Immature natural killer cell (primary cell): ENCODE results near the gene MAML2. TPM values are rescaled to one million over a fixed set of nuclear protein-coding genes. Genes with fewer than 3 reads are reported as not detected.

ENCODE experiments used
- DNase-seq, 3 donors: peaks; one replicate each; pipeline ENCODE4 v3.0.0; 2022; ENCODE audit warnings: mixed read lengths in 1 of 3
- H3K27ac Mint-ChIP-seq, 6 donors: one replicate each; pipeline ENCODE4 v1.8.0; 2020; ENCODE audit warnings: mixed read lengths in 6 of 6, mild to moderate bottlenecking in 5 of 6, inconsistent platforms in 4 of 6, moderate library complexity in 3 of 6
- H3K27me3 Mint-ChIP-seq, 3 donors: one replicate each; pipeline ENCODE4 v1.8.0; 2020 to 2021; ENCODE audit warnings: low read depth in 3 of 3, mild to moderate bottlenecking in 3 of 3, mixed read lengths in 3 of 3, moderate library complexity in 3 of 3, inconsistent platforms in 1 of 3
- H3K36me3 Mint-ChIP-seq, 3 donors: one replicate each; pipeline ENCODE4 v1.8.0; 2020; ENCODE audit warnings: mixed read lengths in 3 of 3, inconsistent platforms in 2 of 3, mild to moderate bottlenecking in 2 of 3
- H3K4me1 Mint-ChIP-seq, 2 donors: one replicate each; pipeline ENCODE4 v1.8.0; 2020; ENCODE audit warnings: inconsistent platforms in 2 of 2, mild to moderate bottlenecking in 2 of 2, mixed read lengths in 2 of 2, moderate library complexity in 1 of 2
- H3K4me3 Mint-ChIP-seq, 5 donors: one replicate each; pipeline ENCODE4 v1.8.0; 2020; ENCODE audit warnings: mild to moderate bottlenecking in 5 of 5, mixed read lengths in 5 of 5, inconsistent platforms in 3 of 5, moderate library complexity in 3 of 5
- H3K9me3 Mint-ChIP-seq, 6 donors: one replicate each; pipeline ENCODE4 v1.8.0; 2020; ENCODE audit warnings: mild to moderate bottlenecking in 6 of 6, mixed read lengths in 6 of 6, inconsistent platforms in 4 of 6, moderate library complexity in 3 of 6
- polyA plus RNA-seq, 3 donors: library from polyadenylated mRNA; unstranded; fragments of 300-500 nt; fragmentation: Illumina TruSeq; gene quantifications; one replicate each; pipeline ENCODE4 v1.2.3, GENCODE V29; 2021

MAML2 gene
- polyA plus RNA-seq, 3 donors from 2014 or later = 0.26 to 4.5 (median 1.1) TPM

GRCh38 chr11:96024666-96025065 lies 318.3 kb downstream of the MAML2 start:
- Mint-ChIP-seq H3K4me3 (no peak overlapping the region), H3K27ac (peak overlapping the region in 2 of 6 donors; percentile 63 to 67), H3K36me3 (no peaks in the 10 kb centered on the region), H3K27me3 (peaks cover 0 to 3% (median 2%) of the 10 kb centered on the region in 3 donors), H3K9me3 (no peaks in the 10 kb centered on the region), H3K4me1 (peaks cover 11 to 32% of the 10 kb centered on the region in 2 donors)
- no peak for DNase-seq

GRCh38 chr11:96023275-96023674 lies 319.7 kb downstream of the MAML2 start:
- H3K9me3 Mint-ChIP-seq = no peaks in the 10 kb centered on the region
- H3K4me1 Mint-ChIP-seq = peaks cover 11 to 32% of the 10 kb centered on the region in 2 donors
- H3K4me3 Mint-ChIP-seq = no peak overlapping the region

GRCh38 chr11:96021901-96022650 lies 320.9 kb downstream of the MAML2 start:
- H3K27me3 Mint-ChIP-seq = peaks cover 0 to 3% (median 2%) of the 10 kb centered on the region in 3 donors
- H3K4me3 Mint-ChIP-seq = no peak overlapping the region
- H3K4me1 Mint-ChIP-seq = peaks cover 11 to 32% of the 10 kb centered on the region in 2 donors
- no peaks in the 10 kb centered on the region for H3K36me3 Mint-ChIP-seq
- H3K27ac Mint-ChIP-seq = no peak overlapping the region
- no peaks in the 10 kb centered on the region for H3K9me3 Mint-ChIP-seq
- no peak for DNase-seq

More at GRCh38 chr11:96023275-96023674, 319.7 kb downstream of the MAML2 start:
- Mint-ChIP-seq H3K27me3 (peaks cover 0 to 3% (median 2%) of the 10 kb centered on the region in 3 donors), H3K36me3 (no peaks in the 10 kb centered on the region), H3K27ac (no peak overlapping the region)
- DNase-seq = no peak

- DNase-seq = no peak
- H3K4me1 Mint-ChIP-seq = peaks cover 20 to 42% of the 10 kb centered on the region in 2 donors
- no peak overlapping the region for H3K27ac Mint-ChIP-seq
- H3K4me3 Mint-ChIP-seq = no peak overlapping the region
- H3K36me3 Mint-ChIP-seq = no peaks in the 10 kb centered on the region
- H3K27me3 Mint-ChIP-seq = peaks cover 0 to 3% (median 2%) of the 10 kb centered on the region in 3 donors
- H3K9me3 Mint-ChIP-seq = no peaks in the 10 kb centered on the region
These were observed 322.9 kb downstream of the MAML2 start for GRCh38 chr11:96019810-96020747.

GRCh38 chr11:96019281-96019680 lies 323.7 kb downstream of the MAML2 start:
- no peak for DNase-seq
- no peaks in the 10 kb centered on the region for H3K9me3 Mint-ChIP-seq
- no peak overlapping the region for H3K27ac Mint-ChIP-seq
- no peaks in the 10 kb centered on the region for H3K36me3 Mint-ChIP-seq
- H3K4me1 Mint-ChIP-seq = peaks cover 20 to 42% of the 10 kb centered on the region in 2 donors
- no peak overlapping the region for H3K4me3 Mint-ChIP-seq
- peaks cover 0 to 3% (median 0%) of the 10 kb centered on the region in 3 donors for H3K27me3 Mint-ChIP-seq

GRCh38 chr11:96017856-96018255 lies 325.1 kb downstream of the MAML2 start:
- Mint-ChIP-seq H3K9me3 (no peaks in the 10 kb centered on the region), H3K27ac (no peak overlapping the region), H3K27me3 (peaks cover 0 to 3% (median 0%) of the 10 kb centered on the region in 3 donors), H3K36me3 (no peaks in the 10 kb centered on the region), H3K4me3 (no peak overlapping the region), H3K4me1 (peaks cover 32 to 45% of the 10 kb centered on the region in 2 donors)
- no peak for DNase-seq

GRCh38 chr11:96016978-96017502 lies 326.0 kb downstream of the MAML2 start:
- DNase-seq = no peak
- H3K27ac Mint-ChIP-seq = no peak overlapping the region
- no peaks in the 10 kb centered on the region for H3K9me3 Mint-ChIP-seq
- peaks cover 0 to 3% (median 0%) of the 10 kb centered on the region in 3 donors for H3K27me3 Mint-ChIP-seq
- no peaks in the 10 kb centered on the region for H3K36me3 Mint-ChIP-seq
- no peak overlapping the region for H3K4me3 Mint-ChIP-seq
- H3K4me1 Mint-ChIP-seq = peaks cover 37 to 48% of the 10 kb centered on the region in 2 donors

- H3K4me1 Mint-ChIP-seq = peaks cover 40 to 52% of the 10 kb centered on the region in 2 donors
These were observed 327.0 kb downstream of the MAML2 start for GRCh38 chr11:96015906-96016565.

GRCh38 chr11:96014217-96014616 lies 328.8 kb downstream of the MAML2 start:
- Mint-ChIP-seq H3K4me3 (peak overlapping the region; percentile 3 to 34 (median 25)), H3K27ac (peak overlapping the region in 3 of 6 donors; percentile 8 to 50 (median 26)), H3K27me3 (no peaks in the 10 kb centered on the region), H3K9me3 (no peaks in the 10 kb centered on the region), H3K36me3 (no peaks in the 10 kb centered on the region), H3K4me1 (peaks cover 40 to 52% of the 10 kb centered on the region in 2 donors)
- peak in 1 of 3 donors; percentile 10 for DNase-seq

More at GRCh38 chr11:96015906-96016565, 327.0 kb downstream of the MAML2 start:
- H3K9me3 Mint-ChIP-seq = no peaks in the 10 kb centered on the region
- no peak overlapping the region for H3K4me3 Mint-ChIP-seq
- H3K36me3 Mint-ChIP-seq = no peaks in the 10 kb centered on the region
- H3K27me3 Mint-ChIP-seq = peaks cover 0 to 3% (median 0%) of the 10 kb centered on the region in 3 donors
- DNase-seq = peak; percentile 7 to 28 (median 23)
- peak overlapping the region in 4 of 6 donors; percentile 0 to 30 (median 9) for H3K27ac Mint-ChIP-seq

GRCh38 chr11:96013461-96014213 lies 329.4 kb downstream of the MAML2 start:
- Mint-ChIP-seq H3K27me3 (no peaks in the 10 kb centered on the region), H3K36me3 (no peaks in the 10 kb centered on the region), H3K4me3 (peak overlapping the region in 4 of 5 donors; percentile 11 to 34 (median 28)), H3K4me1 (peaks cover 40 to 52% of the 10 kb centered on the region in 2 donors), H3K9me3 (no peaks in the 10 kb centered on the region), H3K27ac (peak overlapping the region in 4 of 6 donors; percentile 8 to 50 (median 32))
- no peak for DNase-seq

GRCh38 chr11:96012086-96012824 lies 330.7 kb downstream of the MAML2 start:
- Mint-ChIP-seq H3K27ac (peak overlapping the region in 1 of 6 donors; percentile 22), H3K27me3 (no peaks in the 10 kb centered on the region), H3K9me3 (no peaks in the 10 kb centered on the region), H3K36me3 (no peaks in the 10 kb centered on the region), H3K4me3 (peak overlapping the region in 2 of 5 donors; percentile 6 to 30), H3K4me1 (peaks cover 40 to 52% of the 10 kb centered on the region in 2 donors)
- DNase-seq = peak; percentile 12 to 19 (median 18)

GRCh38 chr11:96010683-96011082 lies 332.3 kb downstream of the MAML2 start:
- H3K4me3 Mint-ChIP-seq = no peak overlapping the region
- peaks cover 36 to 40% of the 10 kb centered on the region in 2 donors for H3K4me1 Mint-ChIP-seq

More at GRCh38 chr11:96010683-96011082, 332.3 kb downstream of the MAML2 start:
- Mint-ChIP-seq H3K27ac (no peak overlapping the region), H3K9me3 (no peaks in the 10 kb centered on the region), H3K27me3 (no peaks in the 10 kb centered on the region), H3K36me3 (no peaks in the 10 kb centered on the region)
- no peak for DNase-seq
